Measurements from ENCODE around the gene FMN1.

GRCh38 chr15:33099739-33100138, 94.8 kb downstream of the FMN1 start:
- no peak for TF ChIP-seq POLR2A (IDR thresholded peaks at IDR 0.05)
- TF ChIP-seq, protein P1, sequence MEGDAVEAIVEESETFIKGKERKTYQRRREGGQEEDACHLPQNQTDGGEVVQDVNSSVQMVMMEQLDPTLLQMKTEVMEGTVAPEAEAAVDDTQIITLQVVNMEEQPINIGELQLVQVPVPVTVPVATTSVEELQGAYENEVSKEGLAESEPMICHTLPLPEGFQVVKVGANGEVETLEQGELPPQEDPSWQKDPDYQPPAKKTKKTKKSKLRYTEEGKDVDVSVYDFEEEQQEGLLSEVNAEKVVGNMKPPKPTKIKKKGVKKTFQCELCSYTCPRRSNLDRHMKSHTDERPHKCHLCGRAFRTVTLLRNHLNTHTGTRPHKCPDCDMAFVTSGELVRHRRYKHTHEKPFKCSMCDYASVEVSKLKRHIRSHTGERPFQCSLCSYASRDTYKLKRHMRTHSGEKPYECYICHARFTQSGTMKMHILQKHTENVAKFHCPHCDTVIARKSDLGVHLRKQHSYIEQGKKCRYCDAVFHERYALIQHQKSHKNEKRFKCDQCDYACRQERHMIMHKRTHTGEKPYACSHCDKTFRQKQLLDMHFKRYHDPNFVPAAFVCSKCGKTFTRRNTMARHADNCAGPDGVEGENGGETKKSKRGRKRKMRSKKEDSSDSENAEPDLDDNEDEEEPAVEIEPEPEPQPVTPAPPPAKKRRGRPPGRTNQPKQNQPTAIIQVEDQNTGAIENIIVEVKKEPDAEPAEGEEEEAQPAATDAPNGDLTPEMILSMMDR (IDR thresholded peaks at IDR 0.05) = no peak

Measured in body of pancreas (tissue), 4 donors.